Right lobe of liver (tissue), 4 donors: Measurements from ENCODE around the gene CAP1.

Experiments used
- CTCF ChIP-seq, 4 donors: fragments of 200-600 bp in 3 of 4; fragments of 450-650 bp in 1 of 4; IDR thresholded peaks; one replicate each; pipeline versions ENCODE4 v1.5.1 to v1.8.0; 2016 to 2022; ENCODE audit warnings: antibody characterized with exemption in 4 of 4, mild to moderate bottlenecking in 2 of 4
- POLR2A ChIP-seq: fragments of 450-650 bp; IDR thresholded peaks from one replicate; pipeline ENCODE4 v1.6.1; 2017; ENCODE audit warnings: antibody characterized with exemption, mild to moderate bottlenecking
- donor health status: DM: no; HTN: no; CAD: no.
- donor health status: DM: no; HTN: no; CAD: no.
- donor health status: DM: no; HTN: yes; CAD: no.

- no peak for TF ChIP-seq CTCF (IDR thresholded peaks at IDR 0.05)
- TF ChIP-seq POLR2A = no peak
Observed at GRCh38 chr1:40079774-40080400, 39.4 kb downstream of the CAP1 start.
